ENCODE measurements around the gene CDC42BPB.
"Not testable (repeated sequence)": the region's sequence is repeated elsewhere in the genome, so short reads cannot be mapped to it uniquely, and the experiment has no call there.

Gene CDC42BPB

GRCh38 chr14:102939329-102939728 is 118.0 kb downstream of the CDC42BPB start:
- DNase-seq: no peak

- no peak for DNase-seq
These were observed 119.2 kb downstream of the CDC42BPB start for GRCh38 chr14:102938191-102938590.

GRCh38 chr14:102937331-102938175 is 119.8 kb downstream of the CDC42BPB start:
- no peak for DNase-seq

DNA sequence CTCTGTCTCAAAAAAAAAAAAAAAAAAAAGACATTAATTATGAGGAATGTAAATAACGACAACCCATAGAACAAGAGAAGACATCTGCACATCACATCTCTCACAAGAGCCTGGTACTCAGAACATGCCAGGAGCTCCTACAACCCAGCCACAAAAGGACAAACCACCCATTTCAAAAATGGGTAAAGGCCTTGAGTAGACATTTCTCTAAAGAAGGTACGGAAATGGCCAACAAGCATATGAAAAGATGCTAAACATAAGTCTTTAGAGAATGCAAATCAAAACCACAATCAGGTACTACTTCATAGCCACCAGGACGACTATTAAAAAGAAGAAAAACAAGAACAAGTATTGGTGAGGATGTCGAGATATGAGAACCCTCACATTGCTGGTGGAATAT is 121.6 kb downstream of the CDC42BPB start:
- no peak for DNase-seq

- no peak for DNase-seq
These were observed 123.6 kb downstream of the CDC42BPB start for GRCh38 chr14:102933618-102934231.

DNA sequence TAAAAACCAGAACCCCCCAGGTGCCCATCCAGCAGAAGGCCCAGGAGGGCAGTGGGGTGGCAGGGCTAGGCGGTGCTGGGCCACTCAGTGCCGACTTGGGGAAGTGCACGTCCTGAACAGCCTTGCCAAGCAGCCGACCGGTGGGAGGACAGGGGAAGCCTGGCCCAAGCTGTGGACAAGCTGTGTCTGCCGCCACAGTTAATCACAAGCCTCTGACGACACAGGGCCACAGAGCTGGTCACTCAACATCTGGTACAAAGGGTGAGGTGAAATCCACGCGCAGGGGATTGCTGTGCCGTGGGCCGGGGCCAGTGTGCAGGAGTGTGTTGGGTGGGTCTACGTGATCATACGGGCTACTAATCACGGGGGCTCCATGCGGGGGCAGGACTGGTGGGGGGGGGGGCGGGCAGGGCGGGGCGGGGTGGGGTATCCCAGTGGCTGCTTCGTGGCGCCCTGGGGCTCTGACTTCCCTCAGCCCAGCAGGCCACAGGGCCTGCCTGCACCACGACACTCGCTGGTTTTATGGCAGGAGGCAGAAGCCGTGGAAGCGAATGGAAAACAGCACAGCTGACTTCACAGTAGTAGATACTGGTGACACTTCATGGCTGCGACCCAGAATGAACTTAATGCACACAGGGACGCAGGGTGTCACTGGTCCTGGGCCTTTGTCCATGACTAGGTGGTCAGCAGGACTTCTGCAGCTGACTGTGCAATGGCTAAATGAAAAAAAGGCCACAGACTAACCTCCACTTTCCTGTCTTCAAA is 124.7 kb downstream of the CDC42BPB start:
- DNase-seq: no peak

GRCh38 chr14:102931580-102932285 is 125.6 kb downstream of the CDC42BPB start:
- DNase-seq: no peak

DNA sequence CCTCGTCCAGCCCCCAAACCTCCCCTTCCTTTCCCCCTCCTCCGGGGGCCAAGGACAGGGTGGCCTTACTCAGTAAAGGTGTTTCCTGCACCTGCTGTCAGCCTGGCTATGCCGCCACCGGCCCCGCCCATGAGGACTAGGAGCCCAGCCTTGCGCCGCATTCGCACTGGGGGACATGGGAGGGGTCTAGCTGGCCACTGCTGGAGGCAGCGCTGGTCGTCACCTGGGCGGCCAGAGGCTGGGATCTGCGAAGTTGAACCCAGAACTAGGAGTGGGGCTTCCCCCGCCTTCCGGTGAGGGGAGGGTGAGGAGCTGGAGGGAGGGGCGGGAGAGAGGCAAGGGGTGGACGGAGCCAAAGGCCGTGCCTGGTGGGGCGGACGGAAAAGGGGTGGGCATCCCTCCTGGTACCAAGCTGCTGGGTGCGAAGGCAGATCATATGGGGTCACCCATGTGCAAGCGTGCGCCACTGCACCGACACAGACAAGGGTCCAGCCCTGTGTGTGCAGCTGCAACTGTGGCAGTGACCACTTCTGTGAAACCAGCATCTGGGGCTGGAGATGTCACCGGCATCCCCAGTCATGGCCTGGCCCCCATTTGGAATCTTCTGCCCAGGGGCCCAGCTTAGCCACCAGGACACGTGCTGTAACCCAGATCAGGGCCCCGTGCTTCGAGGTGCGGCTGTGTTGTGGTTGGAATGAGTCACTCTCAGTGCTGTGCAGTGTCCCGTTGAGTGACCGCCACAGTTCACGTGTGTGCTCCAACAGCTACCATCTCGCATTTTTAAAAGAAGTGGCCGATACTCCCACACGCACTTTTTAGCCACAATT is 126.4 kb downstream of the CDC42BPB start:
- no peak for DNase-seq

GRCh38 chr14:102930138-102930752 is 127.1 kb downstream of the CDC42BPB start:
- no peak for DNase-seq

DNA sequence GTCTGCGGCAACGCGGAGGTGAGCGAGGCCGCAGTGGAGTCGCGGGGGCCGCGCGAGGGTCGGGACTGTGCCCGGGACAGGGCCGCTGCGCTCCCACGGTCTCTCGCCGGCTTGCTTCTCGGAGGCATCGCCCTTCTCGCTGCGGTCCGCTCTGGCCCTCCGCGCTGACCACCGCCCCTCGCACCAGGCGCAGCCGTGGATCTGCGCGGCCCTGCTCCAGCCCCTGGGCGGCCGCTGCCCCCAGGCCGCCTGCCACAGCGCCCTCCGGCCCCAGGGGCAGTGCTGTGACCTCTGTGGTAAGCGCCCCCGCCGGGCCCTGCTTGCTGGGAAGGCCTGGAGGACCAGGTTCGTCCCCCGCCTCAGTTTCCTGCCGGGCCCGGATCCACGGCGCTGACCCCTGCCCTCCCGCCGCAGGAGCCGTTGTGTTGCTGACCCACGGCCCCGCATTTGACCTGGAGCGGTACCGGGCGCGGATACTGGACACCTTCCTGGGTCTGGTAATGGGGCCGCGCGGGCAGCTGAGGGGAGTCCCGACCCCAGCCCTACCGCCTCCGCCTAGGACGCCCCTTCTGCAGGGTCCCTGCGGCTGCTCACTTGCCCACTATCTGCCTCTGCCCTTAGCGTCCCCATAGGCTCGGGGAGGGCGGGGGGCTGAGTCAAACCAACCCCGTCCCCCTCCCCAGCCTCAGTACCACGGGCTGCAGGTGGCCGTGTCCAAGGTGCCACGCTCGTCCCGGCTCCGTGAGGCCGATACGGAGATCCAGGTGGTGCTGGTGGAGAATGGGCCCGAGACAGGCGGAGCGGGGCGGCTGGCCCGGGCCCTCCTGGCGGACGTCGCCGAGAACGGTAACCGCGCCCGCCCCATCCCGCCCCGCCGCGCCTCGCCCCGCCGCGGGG is 127.9 kb downstream of the CDC42BPB start:
- no peak for DNase-seq

DNA sequence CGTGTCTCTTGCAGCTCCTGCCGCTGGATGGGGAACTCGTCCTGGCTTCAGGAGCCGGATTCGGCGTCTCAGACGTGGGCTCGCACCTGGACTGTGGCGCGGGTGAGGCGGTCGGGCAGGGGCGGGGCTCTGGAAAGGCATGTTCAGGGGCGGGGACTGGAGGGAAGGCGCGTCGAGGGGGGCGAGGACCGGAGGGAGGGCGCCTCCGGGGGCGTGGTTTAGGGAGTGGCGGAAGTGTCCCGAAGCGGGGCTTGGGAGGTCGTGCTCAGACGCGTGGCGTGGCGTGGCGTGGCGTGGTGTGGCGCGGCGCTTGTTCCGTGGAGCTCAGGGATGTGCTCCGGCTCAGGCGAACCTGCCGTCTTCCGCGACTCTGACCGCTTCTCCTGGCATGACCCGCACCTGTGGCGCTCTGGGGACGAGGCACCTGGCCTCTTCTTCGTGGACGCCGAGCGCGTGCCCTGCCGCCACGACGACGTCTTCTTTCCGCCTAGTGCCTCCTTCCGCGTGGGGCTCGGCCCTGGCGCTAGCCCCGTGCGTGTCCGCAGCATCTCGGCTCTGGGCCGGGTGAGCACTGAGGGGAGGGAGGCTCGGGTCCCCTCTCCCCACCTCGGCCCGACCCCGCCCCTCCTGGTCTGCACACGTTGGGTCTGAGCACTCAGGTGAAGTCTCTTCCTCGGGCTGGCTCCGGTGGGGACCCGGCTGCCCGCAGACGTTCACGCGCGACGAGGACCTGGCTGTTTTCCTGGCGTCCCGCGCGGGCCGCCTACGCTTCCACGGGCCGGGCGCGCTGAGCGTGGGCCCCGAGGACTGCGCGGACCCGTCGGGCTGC is 128.7 kb downstream of the CDC42BPB start:
- peak; percentile 85 for DNase-seq

DNA sequence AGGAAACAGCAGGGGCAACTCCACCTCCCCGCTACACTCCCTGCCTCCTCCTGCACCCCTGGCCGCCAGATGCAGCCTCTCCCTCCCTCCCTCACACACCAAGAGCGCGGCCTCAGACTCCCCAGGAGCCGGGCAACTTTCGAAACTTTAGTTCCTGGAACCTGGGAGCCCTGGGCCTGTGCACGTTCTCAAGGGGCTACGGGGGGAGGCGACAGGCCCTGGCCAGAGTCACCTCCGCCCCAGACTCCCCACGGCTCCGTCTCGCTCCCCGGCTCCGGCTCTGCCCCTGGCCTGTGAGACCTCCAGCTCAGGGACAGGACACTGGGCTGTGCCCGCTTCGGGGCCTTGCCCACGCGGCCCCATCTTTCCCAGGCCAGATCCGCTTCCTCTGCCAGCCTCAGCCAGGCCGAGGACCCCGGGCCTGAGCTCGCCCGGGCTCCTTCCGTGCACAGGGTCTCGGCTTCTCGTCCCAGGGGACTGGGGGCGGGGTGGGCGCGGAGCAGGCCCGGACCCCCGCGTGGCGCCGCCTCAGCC is 129.4 kb downstream of the CDC42BPB start:
- no peak for DNase-seq

- no peak for DNase-seq
These were observed 129.9 kb downstream of the CDC42BPB start for GRCh38 chr14:102927346-102927877.

DNA sequence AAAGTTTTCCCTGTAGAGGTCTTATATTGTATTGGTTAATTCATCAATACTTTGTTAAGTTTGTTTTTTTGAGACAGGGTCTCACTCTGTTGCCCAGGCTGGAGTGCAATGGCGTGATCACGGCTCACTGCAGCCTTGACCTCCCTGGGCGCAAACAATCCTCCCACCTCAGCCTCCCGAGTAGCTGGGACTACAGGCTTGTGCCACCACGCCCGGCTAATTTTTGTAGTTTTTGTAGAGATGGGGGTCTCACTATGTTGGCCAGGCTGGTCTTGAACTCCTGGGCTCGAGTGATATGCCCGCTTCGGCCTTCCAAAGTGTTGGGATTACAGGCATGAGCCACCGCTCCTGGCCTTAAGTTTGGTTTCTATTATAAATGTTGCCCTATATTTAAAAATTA is 130.5 kb downstream of the CDC42BPB start:
- DNase-seq: not testable (repeated sequence)

DNA sequence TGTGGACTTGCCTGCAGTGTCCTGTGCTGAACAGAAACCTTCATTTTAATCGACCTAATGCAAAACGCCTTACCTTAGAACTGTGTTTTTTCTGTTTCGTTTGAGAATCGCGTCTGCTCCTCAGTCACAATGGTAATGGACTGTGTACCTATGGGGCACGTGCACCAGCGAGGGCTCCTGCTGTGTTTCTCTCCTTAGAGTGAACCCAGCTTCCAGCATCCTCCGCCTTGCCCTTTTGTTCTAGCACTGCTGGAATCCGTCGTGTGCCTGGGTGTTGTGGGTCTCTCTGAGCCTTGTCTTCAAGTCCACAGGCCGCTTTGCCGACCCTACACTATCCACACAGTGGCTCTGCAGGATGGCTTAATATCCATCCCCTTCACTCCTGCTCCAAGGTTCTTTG is 131.2 kb downstream of the CDC42BPB start:
- no peak for DNase-seq

GRCh38 chr14:102925646-102926045 is 131.7 kb downstream of the CDC42BPB start:
- no peak for DNase-seq

GRCh38 chr14:102924632-102925588 is 132.4 kb downstream of the CDC42BPB start:
- no peak for DNase-seq

All from CD4-positive, alpha-beta T cell treated with Interleukin-17A for 1 hour (primary cell).